LNCAP (cell line): ENCODE measurements around the gene NPR3.

Experiments
- TF ChIP-seq, protein P1 (sequence below): fragments of 450-650 bp; IDR thresholded peaks from 2 replicates; pipeline ENCODE4 v1.5.1; 2017; ENCODE audit warnings: mild to moderate bottlenecking

The NPR3 gene

GRCh38 chr5:32812399-32812798 lies 101.3 kb downstream of the NPR3 start:
- TF ChIP-seq, protein P1, sequence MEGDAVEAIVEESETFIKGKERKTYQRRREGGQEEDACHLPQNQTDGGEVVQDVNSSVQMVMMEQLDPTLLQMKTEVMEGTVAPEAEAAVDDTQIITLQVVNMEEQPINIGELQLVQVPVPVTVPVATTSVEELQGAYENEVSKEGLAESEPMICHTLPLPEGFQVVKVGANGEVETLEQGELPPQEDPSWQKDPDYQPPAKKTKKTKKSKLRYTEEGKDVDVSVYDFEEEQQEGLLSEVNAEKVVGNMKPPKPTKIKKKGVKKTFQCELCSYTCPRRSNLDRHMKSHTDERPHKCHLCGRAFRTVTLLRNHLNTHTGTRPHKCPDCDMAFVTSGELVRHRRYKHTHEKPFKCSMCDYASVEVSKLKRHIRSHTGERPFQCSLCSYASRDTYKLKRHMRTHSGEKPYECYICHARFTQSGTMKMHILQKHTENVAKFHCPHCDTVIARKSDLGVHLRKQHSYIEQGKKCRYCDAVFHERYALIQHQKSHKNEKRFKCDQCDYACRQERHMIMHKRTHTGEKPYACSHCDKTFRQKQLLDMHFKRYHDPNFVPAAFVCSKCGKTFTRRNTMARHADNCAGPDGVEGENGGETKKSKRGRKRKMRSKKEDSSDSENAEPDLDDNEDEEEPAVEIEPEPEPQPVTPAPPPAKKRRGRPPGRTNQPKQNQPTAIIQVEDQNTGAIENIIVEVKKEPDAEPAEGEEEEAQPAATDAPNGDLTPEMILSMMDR = no peak

- TF ChIP-seq, protein P1 = no peak
Measured at GRCh38 chr5:32814141-32814540, 103.0 kb downstream of the NPR3 start.

DNA sequence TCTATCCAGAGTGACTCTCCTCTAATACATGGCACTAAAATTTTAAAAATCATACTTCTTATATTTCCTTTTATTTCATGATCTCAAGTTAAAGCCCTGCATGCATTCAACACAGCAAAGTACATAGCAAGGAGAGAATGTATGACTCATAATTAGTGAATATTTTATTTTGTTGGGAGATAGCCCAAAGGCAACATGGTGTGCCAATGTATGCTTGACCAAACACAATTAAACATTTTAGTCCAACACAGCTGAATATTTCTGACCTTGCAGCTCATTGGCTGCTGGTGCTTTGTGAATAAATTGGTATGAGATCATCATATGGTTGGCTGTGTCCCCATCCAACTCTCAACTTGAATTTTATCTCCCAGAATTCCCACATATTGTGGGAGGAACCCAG lies 103.5 kb downstream of the NPR3 start:
- TF ChIP-seq, protein P1 = no peak

- TF ChIP-seq, protein P1 = no peak
Measured at GRCh38 chr5:32827981-32828380, 116.9 kb downstream of the NPR3 start.

DNA sequence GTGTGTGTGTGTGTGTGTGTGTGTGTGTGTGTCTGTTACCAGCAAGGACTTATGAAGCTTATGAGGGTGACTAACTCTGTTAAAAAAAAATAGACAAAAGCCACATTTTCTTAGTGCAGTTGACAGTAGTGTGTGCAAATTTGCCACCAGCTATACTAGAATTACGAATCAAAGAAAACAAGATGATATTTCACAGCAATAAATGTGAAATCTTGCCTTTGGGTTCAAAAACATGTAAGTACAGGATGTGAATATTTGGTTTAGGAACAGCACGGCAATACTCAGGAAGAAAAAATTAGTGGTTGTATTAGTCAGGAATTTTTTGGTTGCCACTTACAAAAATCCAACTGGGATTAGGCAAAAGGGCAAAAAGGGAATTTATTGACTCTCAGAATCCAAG lies 117.4 kb downstream of the NPR3 start:
- TF ChIP-seq, protein P1 = no peak

DNA sequence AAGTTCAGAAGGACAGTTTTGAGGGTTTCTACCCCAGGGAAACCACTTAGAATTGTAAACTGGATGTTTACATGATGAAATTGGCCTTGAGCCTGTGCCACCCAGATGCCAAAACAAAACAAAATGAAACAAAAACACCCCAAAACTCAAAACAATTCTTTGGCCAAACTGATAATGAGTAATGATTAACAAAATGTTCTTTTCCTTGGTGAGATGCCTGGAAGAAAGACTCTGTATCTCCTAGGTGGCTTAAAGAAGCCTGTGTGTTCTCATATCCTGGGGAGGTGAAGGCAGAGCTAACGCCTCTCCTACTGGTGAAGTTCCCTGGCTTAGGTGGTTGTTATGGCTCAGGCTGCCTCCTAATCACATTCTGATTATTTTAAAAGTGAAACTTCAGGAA lies 120.5 kb downstream of the NPR3 start:
- TF ChIP-seq, protein P1 = no peak

DNA sequence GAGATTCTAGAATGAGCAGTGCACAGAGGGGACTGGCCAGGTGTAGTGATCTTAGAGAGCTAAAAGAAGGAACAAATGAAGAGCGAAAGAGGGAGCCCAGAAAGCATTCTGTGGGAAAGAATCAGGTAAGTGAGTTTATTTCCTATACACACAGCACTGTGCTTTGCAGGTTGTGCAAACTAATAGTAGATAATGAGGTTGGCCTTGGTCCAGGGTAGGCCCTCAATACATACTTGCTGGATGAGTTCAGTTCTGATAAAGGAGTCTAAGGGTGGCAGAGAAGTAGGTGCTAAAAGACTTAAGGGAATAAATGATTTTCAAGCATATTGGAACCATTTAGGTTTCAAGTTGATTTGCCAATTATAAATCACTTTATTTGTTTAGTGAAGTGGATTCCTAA lies 122.0 kb downstream of the NPR3 start:
- TF ChIP-seq, protein P1 = no peak

DNA sequence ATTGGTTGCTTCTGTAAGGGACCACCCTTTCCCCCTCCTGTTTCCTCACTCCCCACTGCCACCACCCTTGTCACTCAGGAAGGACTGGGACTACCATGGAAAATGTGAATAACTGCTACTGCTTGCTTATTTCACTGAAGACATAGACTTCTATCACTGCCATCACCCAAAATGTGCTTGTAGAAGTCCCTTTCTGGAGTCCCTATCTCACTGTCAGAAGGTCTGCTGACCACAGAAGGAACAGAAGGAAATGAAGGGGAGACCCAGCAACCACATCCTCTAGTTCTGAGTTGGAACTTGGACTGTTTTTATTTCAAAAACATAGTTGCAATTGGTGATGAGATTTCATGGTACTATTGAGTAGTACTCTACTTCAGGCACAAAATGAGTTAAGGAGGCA lies 122.5 kb downstream of the NPR3 start:
- TF ChIP-seq, protein P1 = no peak
